Gastrocnemius medialis (tissue), 4 donors: ENCODE results near the gene FGFR3.

Source experiments
- POLR2A ChIP-seq, 2 donors: fragments of 450-650 bp; IDR thresholded peaks; one replicate each; pipeline ENCODE4 v1.6.1; 2017; ENCODE audit warnings: antibody characterized with exemption in 2 of 2, mild to moderate bottlenecking in 2 of 2, moderate library complexity in 2 of 2
- TF ChIP-seq, protein P1 (sequence below), 5 experiments: fragments of 450-650 bp in 3 of 5; fragments of 200-600 bp in 2 of 5; sonication (generic) in 2 of 5; IDR thresholded peaks in 4 of 5; conservative IDR thresholded peaks in 1 of 5; 1 replicate in 4 of 5; 2 replicates in 1 of 5; pipeline ENCODE4 v1.5.1; 2016 to 2019; ENCODE audit warnings: antibody characterized with exemption in 5 of 5, mild to moderate bottlenecking in 3 of 5, moderate library complexity in 3 of 5

DNA sequence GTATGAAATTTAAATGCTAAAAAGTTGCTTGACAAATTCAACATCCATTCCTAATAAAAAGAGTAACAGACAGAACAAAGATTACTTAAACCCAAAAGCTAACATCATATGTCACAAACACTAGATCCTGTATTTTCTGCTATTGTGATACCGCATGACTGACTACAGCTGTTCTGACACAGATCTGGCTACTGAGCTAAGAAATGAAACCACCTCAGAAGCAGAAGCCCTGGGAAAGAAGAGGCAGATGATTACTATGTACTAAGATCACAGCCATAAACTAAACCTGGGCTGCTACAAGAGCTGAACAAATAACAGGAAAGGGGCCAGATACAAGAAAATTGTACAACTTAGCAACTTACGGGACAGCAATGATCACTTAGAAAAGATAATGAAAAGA is 53.5 kb downstream of the FGFR3 start:
- TF ChIP-seq, protein P1, sequence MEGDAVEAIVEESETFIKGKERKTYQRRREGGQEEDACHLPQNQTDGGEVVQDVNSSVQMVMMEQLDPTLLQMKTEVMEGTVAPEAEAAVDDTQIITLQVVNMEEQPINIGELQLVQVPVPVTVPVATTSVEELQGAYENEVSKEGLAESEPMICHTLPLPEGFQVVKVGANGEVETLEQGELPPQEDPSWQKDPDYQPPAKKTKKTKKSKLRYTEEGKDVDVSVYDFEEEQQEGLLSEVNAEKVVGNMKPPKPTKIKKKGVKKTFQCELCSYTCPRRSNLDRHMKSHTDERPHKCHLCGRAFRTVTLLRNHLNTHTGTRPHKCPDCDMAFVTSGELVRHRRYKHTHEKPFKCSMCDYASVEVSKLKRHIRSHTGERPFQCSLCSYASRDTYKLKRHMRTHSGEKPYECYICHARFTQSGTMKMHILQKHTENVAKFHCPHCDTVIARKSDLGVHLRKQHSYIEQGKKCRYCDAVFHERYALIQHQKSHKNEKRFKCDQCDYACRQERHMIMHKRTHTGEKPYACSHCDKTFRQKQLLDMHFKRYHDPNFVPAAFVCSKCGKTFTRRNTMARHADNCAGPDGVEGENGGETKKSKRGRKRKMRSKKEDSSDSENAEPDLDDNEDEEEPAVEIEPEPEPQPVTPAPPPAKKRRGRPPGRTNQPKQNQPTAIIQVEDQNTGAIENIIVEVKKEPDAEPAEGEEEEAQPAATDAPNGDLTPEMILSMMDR (IDR thresholded peaks at IDR 0.05 in 4 of 5, conservative IDR thresholded peaks at IDR 0.05 in 1 of 5): no peak
- TF ChIP-seq POLR2A (IDR thresholded peaks at IDR 0.05): no peak
